Measurements from ENCODE around the gene ACTMAP. TPM values are rescaled to one million over a fixed set of nuclear protein-coding genes. Genes with fewer than 3 reads are reported as not detected.

Gene ACTMAP
- polyA plus RNA-seq, 1 donor = 16.6 TPM

DNA sequence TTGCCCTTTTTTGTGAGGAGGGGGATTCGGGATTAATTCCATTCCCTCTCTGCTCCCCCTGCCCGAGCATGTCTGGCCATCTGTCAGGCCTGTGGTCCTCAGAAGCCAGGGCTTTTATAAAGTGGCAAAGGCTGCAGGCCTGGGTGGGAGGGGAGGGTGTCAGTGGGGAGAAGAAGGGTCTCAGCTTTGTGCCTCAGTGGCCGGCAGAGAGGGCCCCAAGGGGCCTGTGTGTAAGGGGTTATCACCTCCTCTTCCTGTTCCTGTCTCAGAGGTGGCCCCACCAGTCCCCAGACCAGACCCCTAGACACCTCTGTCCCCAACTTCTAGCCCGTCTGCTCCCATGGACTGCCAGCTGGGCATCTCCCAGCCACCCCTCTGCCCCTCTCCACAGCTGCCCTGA, 56.4 kb downstream of the ACTMAP start:
- H3K4me1 ChIP-seq (ENCODE audit: control insufficient read depth, insufficient read depth, low read length) = peaks cover 10% of the 10 kb centered on the region
- H3K4me3 ChIP-seq (ENCODE audit: low read length) = no peak overlapping the region
- no peaks in the 10 kb centered on the region for H3K27me3 ChIP-seq (ENCODE audit: control insufficient read depth, insufficient read depth, low read length)
- no peak overlapping the region for H3K27ac ChIP-seq (ENCODE audit: low read length)
- H3K36me3 ChIP-seq (ENCODE audit: control insufficient read depth, insufficient read depth, low read length) = peaks cover 50% of the 10 kb centered on the region
- no peak for DNase-seq
- no peaks in the 10 kb centered on the region for H3K9me3 ChIP-seq (ENCODE audit: control insufficient read depth, low read depth, low read length)
- no CpG with 5 or more reads among the region's 4 CpGs for WGBS (ENCODE audit: insufficient coverage, low lambda C conversion rate)

DNA sequence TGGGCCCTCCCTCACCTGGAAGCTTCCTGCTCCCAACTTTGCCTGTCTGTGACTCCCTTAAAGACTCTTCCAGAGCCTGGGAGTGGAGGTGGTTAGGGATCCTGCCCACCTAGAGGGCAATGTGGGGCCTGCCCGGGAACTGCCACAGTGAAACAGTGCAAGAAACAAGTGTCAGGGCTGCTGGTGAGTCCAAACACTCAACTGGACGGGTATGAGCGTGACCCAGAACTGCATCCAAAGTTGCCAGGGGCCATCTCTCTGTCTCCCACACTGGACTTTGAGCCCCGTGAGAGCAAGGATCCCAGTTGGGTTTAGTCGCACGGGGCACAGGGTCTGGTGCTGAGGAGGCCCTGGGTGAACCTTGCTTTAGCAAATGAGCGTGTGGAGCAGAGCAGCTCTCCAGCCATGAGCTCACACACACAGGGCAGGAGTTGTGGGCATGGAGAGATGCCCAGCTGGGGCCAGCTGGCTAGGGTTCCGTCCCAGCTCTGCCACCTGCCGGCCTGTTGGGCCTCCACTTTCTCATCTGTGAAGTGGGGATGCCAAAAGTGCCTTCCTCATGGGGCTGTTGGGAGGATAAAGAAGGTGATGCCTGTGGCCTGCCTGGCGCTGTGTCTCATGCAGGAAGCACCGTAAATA, 57.0 kb downstream of the ACTMAP start:
- Histone ChIP-seq H3K27me3 (ENCODE audit: control insufficient read depth, insufficient read depth, low read length) (no peaks in the 10 kb centered on the region), H3K36me3 (ENCODE audit: control insufficient read depth, insufficient read depth, low read length) (peaks cover 47% of the 10 kb centered on the region), H3K4me1 (ENCODE audit: control insufficient read depth, insufficient read depth, low read length) (peaks cover 10% of the 10 kb centered on the region), H3K9me3 (ENCODE audit: control insufficient read depth, low read depth, low read length) (no peaks in the 10 kb centered on the region), H3K4me3 (ENCODE audit: low read length) (no peak overlapping the region), H3K27ac (ENCODE audit: low read length) (no peak overlapping the region)
- no peak for DNase-seq
- WGBS (ENCODE audit: insufficient coverage, low lambda C conversion rate) = no CpG with 5 or more reads among the region's 11 CpGs

DNA sequence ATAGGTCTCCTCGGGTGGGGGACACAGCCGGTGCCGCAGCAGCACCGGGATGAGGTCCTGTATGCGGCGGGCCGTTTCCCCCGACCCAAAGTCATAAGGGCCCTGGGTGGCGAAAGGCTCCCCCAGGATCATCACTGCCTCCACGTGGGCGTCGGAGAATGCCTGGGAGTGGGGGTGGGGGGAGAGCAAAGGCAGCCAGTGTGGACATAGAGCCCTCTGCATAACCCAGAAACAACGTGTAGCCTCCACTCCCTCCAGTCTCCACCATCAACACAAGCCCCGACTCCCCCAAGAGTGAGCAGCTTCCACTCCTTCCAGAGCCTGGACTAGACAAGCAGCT, 58.1 kb downstream of the ACTMAP start:
- no CpG with 5 or more reads among the region's 14 CpGs for WGBS (ENCODE audit: insufficient coverage, low lambda C conversion rate)
- peaks cover 46% of the 10 kb centered on the region for H3K36me3 ChIP-seq (ENCODE audit: control insufficient read depth, insufficient read depth, low read length)
- no peak overlapping the region for H3K27ac ChIP-seq (ENCODE audit: low read length)

DNA sequence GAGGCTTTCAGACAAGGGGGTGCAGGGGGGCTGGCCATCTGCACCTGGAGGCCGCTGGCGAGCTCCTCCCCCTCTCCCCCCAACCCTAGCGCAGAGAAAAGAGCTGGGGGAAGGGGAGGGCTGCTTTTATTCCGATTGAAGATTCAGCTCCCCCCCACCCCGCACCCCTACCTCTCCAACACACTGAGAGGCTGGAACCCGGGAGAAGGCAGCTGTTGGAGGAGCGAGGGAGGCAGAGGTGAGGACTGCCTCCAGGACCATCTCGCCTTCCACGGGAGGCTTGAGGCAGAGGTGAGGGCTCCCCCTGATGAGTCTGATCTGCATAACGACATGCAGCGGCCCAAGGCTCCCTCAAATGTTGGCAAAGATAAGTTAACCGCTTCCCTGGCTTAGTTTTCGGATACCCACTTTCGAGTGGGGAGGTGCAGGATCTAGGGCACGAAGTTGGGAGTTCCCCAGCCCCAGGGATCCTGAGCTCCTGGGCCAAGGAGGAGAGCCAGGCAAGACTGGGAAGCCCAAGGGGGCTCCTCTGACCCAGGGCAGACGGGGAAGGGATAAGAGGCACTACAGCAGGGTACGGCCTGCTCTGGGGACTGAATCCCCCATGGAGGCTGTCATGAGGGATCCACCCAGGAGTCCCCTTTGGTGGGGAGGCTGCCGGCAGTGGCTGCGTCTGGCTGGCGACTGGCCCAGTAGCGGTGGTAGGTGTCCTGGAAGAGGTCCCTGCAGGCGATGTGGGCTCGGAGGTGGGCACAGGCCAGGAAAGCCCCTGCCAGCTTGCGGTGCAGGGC, 58.7 kb downstream of the ACTMAP start:
- Histone ChIP-seq H3K27me3 (ENCODE audit: control insufficient read depth, insufficient read depth, low read length) (no peaks in the 10 kb centered on the region), H3K4me1 (ENCODE audit: control insufficient read depth, insufficient read depth, low read length) (peaks cover 10% of the 10 kb centered on the region), H3K27ac (ENCODE audit: low read length) (no peak overlapping the region), H3K36me3 (ENCODE audit: control insufficient read depth, insufficient read depth, low read length) (peaks cover 42% of the 10 kb centered on the region), H3K4me3 (ENCODE audit: low read length) (no peak overlapping the region), H3K9me3 (ENCODE audit: control insufficient read depth, low read depth, low read length) (no peaks in the 10 kb centered on the region)
- DNase-seq = no peak
- WGBS (ENCODE audit: insufficient coverage, low lambda C conversion rate) = no CpG with 5 or more reads among the region's 24 CpGs

More for the DNA sequence above, 58.1 kb downstream of the ACTMAP start:
- no peak for DNase-seq
- no peak overlapping the region for H3K4me3 ChIP-seq (ENCODE audit: low read length)
- H3K9me3 ChIP-seq (ENCODE audit: control insufficient read depth, low read depth, low read length) = no peaks in the 10 kb centered on the region
- H3K4me1 ChIP-seq (ENCODE audit: control insufficient read depth, insufficient read depth, low read length) = peaks cover 10% of the 10 kb centered on the region
- H3K27me3 ChIP-seq (ENCODE audit: control insufficient read depth, insufficient read depth, low read length) = no peaks in the 10 kb centered on the region

Other genes starting within 250 kb of the ACTMAP start
- gene SHKBP1, start 173.6 kb downstream of the ACTMAP start, polyA plus RNA-seq = 27.8 TPM
- gene LTBP4, start 149.1 kb downstream of the ACTMAP start, polyA plus RNA-seq = 223 TPM
- gene NUMBL, start 59.8 kb downstream of the ACTMAP start, polyA plus RNA-seq = 16.3 TPM
- 35.7 TPM for gene COQ8B, start 33.6 kb downstream of the ACTMAP start, polyA plus RNA-seq
- 28.4 TPM for gene ITPKC, start 33.4 kb downstream of the ACTMAP start, polyA plus RNA-seq
- gene SNRPA, start 726 bp upstream of the ACTMAP start, polyA plus RNA-seq = 65.7 TPM
- gene MIA, start 25.0 kb upstream of the ACTMAP start, polyA plus RNA-seq = 6.2 TPM
- 19.2 TPM for gene RAB4B, start 27.8 kb upstream of the ACTMAP start, polyA plus RNA-seq
- 61.6 TPM for gene EGLN2, start 48.7 kb upstream of the ACTMAP start, polyA plus RNA-seq
- 0.07 TPM for gene CYP2A6, start 100.0 kb upstream of the ACTMAP start, polyA plus RNA-seq
- gene CYP2A7, start 131.8 kb upstream of the ACTMAP start, polyA plus RNA-seq = 0.04 TPM
- gene CYP2B6, start 240.8 kb upstream of the ACTMAP start, polyA plus RNA-seq = 5.3 TPM